ENCODE results near the gene SLC37A2. TPM values are rescaled to one million over a fixed set of nuclear protein-coding genes. Genes with fewer than 3 reads are reported as not detected.

SLC37A2 gene
- total and polyA plus RNA-seq, 8 donors = 0.87 to 5.3 (median 3.2) TPM; not detected in 2

DNA sequence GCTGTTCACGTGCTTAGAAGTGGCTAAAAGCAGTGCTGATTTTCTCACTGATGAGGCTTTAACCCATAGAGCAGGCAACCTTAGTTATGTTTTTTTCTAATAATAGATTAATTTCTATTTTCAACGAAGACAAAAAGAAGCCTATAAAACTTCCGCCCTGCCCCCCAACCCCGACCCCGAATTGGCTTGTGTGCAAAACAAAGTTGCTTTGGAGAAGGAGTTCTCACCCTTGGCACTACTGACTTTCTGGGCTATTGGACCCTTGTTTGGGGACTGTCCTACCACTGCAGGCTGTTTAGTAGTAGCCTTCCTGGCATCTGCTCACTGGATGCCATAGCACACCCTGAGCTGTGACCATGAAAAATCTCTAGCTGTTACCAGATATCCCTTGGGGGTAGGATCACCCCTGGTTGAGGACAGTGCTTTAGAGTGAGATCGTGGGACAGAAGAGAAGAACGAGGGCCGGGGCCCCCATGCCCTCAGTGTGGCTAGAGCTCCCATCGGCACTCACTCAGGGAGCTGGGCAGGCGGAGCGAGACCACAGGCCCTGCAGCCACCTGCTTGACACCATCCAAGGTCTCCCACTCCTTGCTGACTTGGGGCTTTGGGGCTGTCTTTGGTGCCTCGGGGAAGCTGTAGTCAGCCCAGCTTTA, 16.9 kb downstream of the SLC37A2 start:
- 86 to 92% (median 92%) methylated on average over 12 of the region's 12 CpGs for WGBS, 5 donors
- Histone ChIP-seq H3K27me3 (peaks cover 0 to 22% (median 0%) of the 10 kb centered on the region in 3 donors), H3K4me1 (no peaks in the 10 kb centered on the region), H3K4me3 (no peak overlapping the region), H3K36me3 (no peaks in the 10 kb centered on the region), H3K27ac (no peak overlapping the region), H3K9me3 (no peaks in the 10 kb centered on the region)
- intact Hi-C loops (cut with DNase I; ENCODE audit: low total_unique reads) = no loop called here
- DNase-seq = no peak
- TF ChIP-seq, protein P1, sequence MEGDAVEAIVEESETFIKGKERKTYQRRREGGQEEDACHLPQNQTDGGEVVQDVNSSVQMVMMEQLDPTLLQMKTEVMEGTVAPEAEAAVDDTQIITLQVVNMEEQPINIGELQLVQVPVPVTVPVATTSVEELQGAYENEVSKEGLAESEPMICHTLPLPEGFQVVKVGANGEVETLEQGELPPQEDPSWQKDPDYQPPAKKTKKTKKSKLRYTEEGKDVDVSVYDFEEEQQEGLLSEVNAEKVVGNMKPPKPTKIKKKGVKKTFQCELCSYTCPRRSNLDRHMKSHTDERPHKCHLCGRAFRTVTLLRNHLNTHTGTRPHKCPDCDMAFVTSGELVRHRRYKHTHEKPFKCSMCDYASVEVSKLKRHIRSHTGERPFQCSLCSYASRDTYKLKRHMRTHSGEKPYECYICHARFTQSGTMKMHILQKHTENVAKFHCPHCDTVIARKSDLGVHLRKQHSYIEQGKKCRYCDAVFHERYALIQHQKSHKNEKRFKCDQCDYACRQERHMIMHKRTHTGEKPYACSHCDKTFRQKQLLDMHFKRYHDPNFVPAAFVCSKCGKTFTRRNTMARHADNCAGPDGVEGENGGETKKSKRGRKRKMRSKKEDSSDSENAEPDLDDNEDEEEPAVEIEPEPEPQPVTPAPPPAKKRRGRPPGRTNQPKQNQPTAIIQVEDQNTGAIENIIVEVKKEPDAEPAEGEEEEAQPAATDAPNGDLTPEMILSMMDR (IDR thresholded peaks at IDR 0.05) = no peak
- no peak for TF ChIP-seq EP300 (IDR thresholded peaks at IDR 0.05)
- TF ChIP-seq POLR2A (IDR thresholded peaks at IDR 0.05) = no peak
- TF ChIP-seq POLR2AphosphoS5 (IDR thresholded peaks at IDR 0.05) = no peak

DNA sequence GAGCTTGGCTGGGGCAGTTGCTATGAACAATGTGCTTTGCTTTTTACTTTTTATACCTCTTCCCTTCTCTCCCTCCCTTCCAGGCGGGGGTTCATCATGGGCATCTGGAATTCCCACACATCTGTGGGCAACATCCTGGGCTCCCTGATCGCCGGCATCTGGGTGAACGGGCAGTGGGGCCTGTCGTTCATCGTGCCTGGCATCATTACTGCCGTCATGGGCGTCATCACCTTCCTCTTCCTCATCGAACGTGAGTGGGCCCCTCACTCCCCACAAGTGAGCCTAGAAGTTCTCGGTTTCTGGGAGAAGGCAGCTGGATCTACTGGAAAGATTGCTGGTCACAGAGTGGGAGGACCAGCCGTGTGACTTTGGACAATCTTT, 17.4 kb downstream of the SLC37A2 start:
- no peak overlapping the region for H3K4me3 ChIP-seq
- H3K4me1 ChIP-seq = no peaks in the 10 kb centered on the region
- intact Hi-C loops (cut with DNase I; ENCODE audit: low total_unique reads) = no loop called here
- TF ChIP-seq POLR2A (IDR thresholded peaks at IDR 0.05) (no peak), POLR2AphosphoS5 (IDR thresholded peaks at IDR 0.05) (no peak), EP300 (IDR thresholded peaks at IDR 0.05) (no peak)
- TF ChIP-seq, protein P1 (IDR thresholded peaks at IDR 0.05) = no peak
- peaks cover 0 to 27% (median 0%) of the 10 kb centered on the region in 3 donors for H3K27me3 ChIP-seq
- no peak overlapping the region for H3K27ac ChIP-seq
- H3K36me3 ChIP-seq = no peaks in the 10 kb centered on the region
- WGBS, 5 donors = 90 to 96% (median 92%) methylated on average over 12 of the region's 12 CpGs
- DNase-seq = no peak
- H3K9me3 ChIP-seq = no peaks in the 10 kb centered on the region

DNA sequence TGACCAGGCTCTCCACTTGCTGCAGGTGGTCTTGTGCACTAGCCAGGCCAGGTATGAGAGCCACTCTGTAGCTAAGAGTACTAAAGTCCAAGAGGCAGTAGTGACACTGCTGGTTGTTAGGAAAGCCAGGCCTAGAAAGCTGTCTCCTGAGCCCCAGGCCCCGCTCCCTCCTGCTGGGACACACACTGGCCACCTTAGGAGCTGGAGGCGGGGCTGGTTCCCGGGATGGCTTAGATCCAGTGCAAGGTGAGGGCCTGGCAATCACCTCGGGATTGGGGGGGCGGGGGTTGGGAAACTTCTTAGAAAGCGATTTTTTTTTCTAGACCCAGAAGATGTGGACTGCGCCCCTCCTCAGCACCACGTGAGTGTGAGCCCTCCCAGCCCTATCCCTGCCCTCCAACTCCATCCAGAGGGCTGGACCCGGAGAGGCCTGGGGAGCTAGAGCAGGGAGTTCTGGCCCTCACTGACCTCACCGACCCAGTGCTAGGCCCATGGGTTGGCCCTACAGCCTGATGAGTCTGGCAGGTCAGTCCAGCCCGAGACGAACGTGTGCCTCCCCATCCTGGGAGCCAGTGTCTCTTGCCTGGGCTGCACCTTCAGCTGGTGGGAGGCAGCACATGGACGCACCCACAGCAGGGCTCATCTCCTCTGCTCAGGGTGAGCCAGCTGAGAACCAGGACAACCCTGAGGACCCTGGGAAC, 18.1 kb downstream of the SLC37A2 start:
- no peak overlapping the region for H3K27ac ChIP-seq
- H3K4me1 ChIP-seq = no peaks in the 10 kb centered on the region
- H3K9me3 ChIP-seq = no peaks in the 10 kb centered on the region
- no peak overlapping the region for H3K4me3 ChIP-seq
- intact Hi-C loops (cut with DNase I; ENCODE audit: low total_unique reads) = no loop called here
- WGBS, 5 donors = 31 to 75% (median 69%) methylated on average over 6 to 14 of the region's 14 CpGs
- DNase-seq = no peak
- H3K27me3 ChIP-seq = peaks cover 0 to 27% (median 0%) of the 10 kb centered on the region in 3 donors
- TF ChIP-seq, protein P1 (IDR thresholded peaks at IDR 0.05) = no peak
- TF ChIP-seq EP300 (IDR thresholded peaks at IDR 0.05) (no peak), POLR2AphosphoS5 (IDR thresholded peaks at IDR 0.05) (no peak), POLR2A (IDR thresholded peaks at IDR 0.05) (no peak)
- H3K36me3 ChIP-seq = no peaks in the 10 kb centered on the region

DNA sequence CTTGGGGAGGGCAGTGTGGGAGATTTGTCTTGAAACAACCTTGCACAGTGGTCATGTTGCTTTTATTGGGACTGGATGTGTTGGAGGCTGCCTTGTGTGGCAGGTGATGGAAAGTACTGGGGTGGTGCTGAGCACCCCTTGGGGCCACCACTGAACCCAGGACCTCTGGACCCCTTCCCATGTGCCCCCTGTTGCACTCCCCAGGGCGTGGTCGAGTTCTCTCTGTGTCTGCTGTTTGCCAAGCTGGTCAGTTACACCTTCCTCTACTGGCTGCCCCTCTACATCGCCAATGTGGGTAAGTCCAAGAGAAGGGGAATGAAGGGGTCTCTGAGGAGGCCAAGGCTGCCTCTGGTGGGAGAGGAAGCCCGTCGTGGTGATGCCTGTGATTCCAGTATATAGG, 18.9 kb downstream of the SLC37A2 start:
- no peaks in the 10 kb centered on the region for H3K36me3 ChIP-seq
- intact Hi-C loops (cut with DNase I; ENCODE audit: low total_unique reads) = no loop called here
- 75 to 83% (median 82%) methylated on average over 5 of the region's 5 CpGs for WGBS, 5 donors
- DNase-seq = no peak
- H3K27me3 ChIP-seq = peaks cover 0 to 27% (median 0%) of the 10 kb centered on the region in 3 donors
- no peak overlapping the region for H3K4me3 ChIP-seq
- H3K27ac ChIP-seq = no peak overlapping the region
- H3K9me3 ChIP-seq = no peaks in the 10 kb centered on the region
- H3K4me1 ChIP-seq = no peaks in the 10 kb centered on the region
- TF ChIP-seq POLR2AphosphoS5 (IDR thresholded peaks at IDR 0.05) = no peak
- no peak for TF ChIP-seq POLR2A (IDR thresholded peaks at IDR 0.05)
- TF ChIP-seq, protein P1 (IDR thresholded peaks at IDR 0.05) = no peak
- no peak for TF ChIP-seq EP300 (IDR thresholded peaks at IDR 0.05)
